NB4 (cell line): Measurements from ENCODE around the gene SLC16A10.

Experiments used
- CTCF ChIP-seq: IDR thresholded peaks from one replicate; pipeline ENCODE4 v1.5.1; 2012; ENCODE audit warnings: low read depth, low read length
- TF ChIP-seq, protein P1 (sequence below): IDR thresholded peaks from 2 replicates; pipeline ENCODE4 v1.6.1; 2011; ENCODE audit warnings: low read depth, low read length

DNA sequence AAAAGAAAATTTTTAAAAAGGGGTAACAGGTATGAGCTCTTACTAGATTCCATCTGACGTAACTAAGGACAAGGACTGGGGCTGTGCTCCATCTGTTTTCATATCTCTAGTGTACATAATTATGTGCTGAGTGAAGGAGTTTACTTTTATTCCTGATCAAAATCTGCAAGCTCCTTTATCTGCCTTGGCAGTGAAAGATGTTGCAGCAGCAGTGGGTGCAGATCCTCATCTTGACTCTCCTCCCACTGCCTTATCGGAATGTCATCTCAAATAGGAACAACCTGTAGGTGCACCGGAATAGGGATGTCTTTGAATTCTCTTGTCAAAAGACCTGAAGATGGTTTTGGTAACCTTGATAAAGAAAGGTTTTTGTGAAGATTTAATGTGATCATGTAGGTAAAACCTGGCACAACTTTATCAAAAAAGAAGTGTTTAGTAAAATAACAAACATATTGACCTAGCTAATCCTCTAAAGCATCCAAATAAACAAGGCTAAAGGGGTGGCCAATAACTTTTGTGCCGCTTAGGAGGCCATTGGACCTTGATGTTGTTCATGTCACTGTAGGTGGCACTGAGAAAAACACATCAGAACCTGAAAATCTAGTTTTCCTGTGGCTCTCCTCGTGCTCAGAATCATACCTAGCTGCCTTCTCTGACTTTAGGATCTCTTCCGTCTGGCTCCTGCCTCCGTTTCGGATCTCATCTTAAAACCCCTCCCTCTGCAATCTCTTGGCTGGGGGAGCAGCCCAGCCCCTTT, 19.0 kb upstream of the SLC16A10 start:
- no peak for TF ChIP-seq CTCF
- TF ChIP-seq, protein P1, sequence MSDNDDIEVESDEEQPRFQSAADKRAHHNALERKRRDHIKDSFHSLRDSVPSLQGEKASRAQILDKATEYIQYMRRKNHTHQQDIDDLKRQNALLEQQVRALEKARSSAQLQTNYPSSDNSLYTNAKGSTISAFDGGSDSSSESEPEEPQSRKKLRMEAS: no peak
